GM13977 (cell line): ENCODE measurements around the gene LLCFC1.

Experiments
- DNase-seq: peaks from one replicate; pipeline ENCODE4 v3.0.0; 2012; ENCODE audit warnings: low spot score
- in situ Hi-C: fragments of 300-500 bp; cut with MboI; formaldehyde crosslinking; loops from one replicate; pipeline ENCODE4 v1.12.0; 2022; ENCODE audit warnings: low sequenced_read_pairs, low pct_unique_long_range_greater_than_20kb, mixed read lengths, inconsistent platforms; ENCODE audit not compliant: unreplicated experiment
- TF ChIP-seq, protein P1 (sequence below): IDR thresholded peaks from 2 replicates; pipeline ENCODE4 v1.5.1; 2012; ENCODE audit warnings: mild to moderate bottlenecking, control low read depth; ENCODE audit not compliant: insufficient read depth; ENCODE audit errors: extremely low read depth, missing control alignments

The LLCFC1 gene

DNA sequence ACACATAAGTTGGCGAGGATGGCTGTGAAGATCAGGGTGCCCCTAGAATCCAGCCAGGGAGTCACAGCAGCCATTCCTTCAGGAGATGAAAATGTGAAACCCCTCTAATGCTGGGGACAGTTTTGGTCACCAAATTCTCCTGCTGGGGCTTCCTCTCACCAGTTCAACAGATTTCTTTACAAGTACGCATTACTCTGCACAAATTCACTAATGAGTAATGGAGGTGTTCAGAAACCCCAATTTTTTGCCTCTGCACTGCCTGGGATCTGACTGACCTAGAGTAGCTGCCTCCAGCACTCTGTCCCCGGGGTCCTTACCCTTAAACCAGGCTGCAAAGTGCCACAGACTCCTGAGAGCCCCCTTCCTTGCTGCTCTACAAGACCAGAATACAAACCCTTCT, 21.8 kb upstream of the LLCFC1 start:
- in situ Hi-C loops: no loop called here
- no peak for DNase-seq
- TF ChIP-seq, protein P1, sequence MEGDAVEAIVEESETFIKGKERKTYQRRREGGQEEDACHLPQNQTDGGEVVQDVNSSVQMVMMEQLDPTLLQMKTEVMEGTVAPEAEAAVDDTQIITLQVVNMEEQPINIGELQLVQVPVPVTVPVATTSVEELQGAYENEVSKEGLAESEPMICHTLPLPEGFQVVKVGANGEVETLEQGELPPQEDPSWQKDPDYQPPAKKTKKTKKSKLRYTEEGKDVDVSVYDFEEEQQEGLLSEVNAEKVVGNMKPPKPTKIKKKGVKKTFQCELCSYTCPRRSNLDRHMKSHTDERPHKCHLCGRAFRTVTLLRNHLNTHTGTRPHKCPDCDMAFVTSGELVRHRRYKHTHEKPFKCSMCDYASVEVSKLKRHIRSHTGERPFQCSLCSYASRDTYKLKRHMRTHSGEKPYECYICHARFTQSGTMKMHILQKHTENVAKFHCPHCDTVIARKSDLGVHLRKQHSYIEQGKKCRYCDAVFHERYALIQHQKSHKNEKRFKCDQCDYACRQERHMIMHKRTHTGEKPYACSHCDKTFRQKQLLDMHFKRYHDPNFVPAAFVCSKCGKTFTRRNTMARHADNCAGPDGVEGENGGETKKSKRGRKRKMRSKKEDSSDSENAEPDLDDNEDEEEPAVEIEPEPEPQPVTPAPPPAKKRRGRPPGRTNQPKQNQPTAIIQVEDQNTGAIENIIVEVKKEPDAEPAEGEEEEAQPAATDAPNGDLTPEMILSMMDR: no peak

DNA sequence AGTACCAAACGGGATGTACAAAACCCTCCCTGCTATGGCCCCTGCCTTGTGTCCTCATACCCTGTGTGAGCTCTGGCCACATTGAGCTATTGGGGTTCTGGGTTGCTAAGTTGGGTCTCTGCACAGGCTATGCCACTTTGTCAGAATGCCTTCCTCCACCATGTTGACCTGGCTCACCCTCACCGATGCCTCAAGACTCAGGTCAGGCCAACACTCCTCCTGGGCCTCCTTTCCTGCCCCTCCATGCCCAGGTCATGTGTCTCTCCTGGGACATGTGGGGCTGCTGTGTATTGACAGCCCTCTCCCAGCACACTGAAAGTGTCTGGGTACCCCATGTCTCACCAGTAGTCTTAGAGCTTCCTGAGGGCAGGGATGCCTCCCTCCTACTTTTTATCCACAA, 20.4 kb upstream of the LLCFC1 start:
- in situ Hi-C loops: no loop called here
- DNase-seq: no peak
- TF ChIP-seq, protein P1: no peak

- DNase-seq: no peak
- in situ Hi-C loops: no loop called here
- TF ChIP-seq, protein P1: no peak
These were observed 19.6 kb upstream of the LLCFC1 start for GRCh38 chr7:142919656-142920055.

DNA sequence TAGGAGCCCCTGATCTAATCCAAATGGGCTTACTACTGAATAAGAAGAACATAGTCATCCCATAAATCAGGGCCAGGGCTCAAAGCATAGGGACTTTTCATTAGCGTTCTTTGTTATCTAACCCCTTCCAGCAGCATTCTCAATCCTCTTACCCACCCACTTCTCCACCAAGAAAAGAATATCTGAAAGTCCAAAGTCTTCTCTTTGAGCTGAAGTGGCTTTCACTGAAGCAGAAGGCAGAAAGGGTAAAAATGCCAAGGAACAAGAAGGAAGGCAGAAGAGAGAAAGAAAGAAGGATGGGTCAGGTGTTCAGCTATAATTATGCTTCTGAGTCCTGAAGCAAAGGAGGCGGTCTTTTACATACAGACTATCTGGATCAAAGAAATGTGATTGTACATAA, 15.9 kb upstream of the LLCFC1 start:
- TF ChIP-seq, protein P1: no peak
- DNase-seq: no peak
- in situ Hi-C loops: no loop called here

GRCh38 chr7:142925413-142925812, 13.9 kb upstream of the LLCFC1 start:
- no peak for DNase-seq
- TF ChIP-seq, protein P1: no peak
- in situ Hi-C loops: no loop called here

GRCh38 chr7:142927085-142927745, 12.1 kb upstream of the LLCFC1 start:
- no peak for DNase-seq
- TF ChIP-seq, protein P1: no peak
- in situ Hi-C loops: no loop called here
